OCI-LY7 (cell line): ENCODE data around the gene ABCC1. TPM values are rescaled to one million over a fixed set of nuclear protein-coding genes. Genes with fewer than 3 reads are reported as not detected.
"Not testable (repeated sequence)": the region's sequence is repeated elsewhere in the genome, so short reads cannot be mapped to it uniquely, and the experiment has no call there.

Experiments used
- BruUV-seq: library from RNA; stranded (reverse); fragments of 400-500 nt; replicated peaks from 2 replicates; lab custom pipeline; 2021; lab: Mats Ljungman, UMichigan
- CTCF ChIA-PET: fragments of 300-600 bp; sonication (Branson Sonifier 250); formaldehyde crosslinking; loops from one replicate; lab custom pipeline; 2022; ENCODE audit warnings: antibody characterized with exemption; ENCODE audit not compliant: unreplicated experiment; lab: Charles Lee
- POLR2A ChIA-PET: fragments of 300-600 bp; sonication (Branson Sonifier 250); formaldehyde crosslinking; loops from one replicate; lab custom pipeline; 2022; ENCODE audit warnings: antibody characterized with exemption; lab: Charles Lee
- DNase-seq: peaks from one replicate; pipeline ENCODE4 v3.0.0-alpha.2; 2015; ENCODE audit warnings: low spot score
- H2AFZ ChIP-seq: fragments of 200-600 bp; sonication (generic), shearing (Covaris generic); 2 replicates; pipeline ENCODE4 v1.6.1; 2014; ENCODE audit warnings: mild to moderate bottlenecking, antibody characterized with exemption, low read length, moderate library complexity
- H3K27ac ChIP-seq: fragments of 200-600 bp; sonication (generic); 2 replicates; pipeline ENCODE4 v1.5.1; 2014; ENCODE audit warnings: mixed run types, low read depth, mild to moderate bottlenecking, moderate library complexity, low read length, inconsistent platforms; ENCODE audit not compliant: poor library complexity, severe bottlenecking
- H3K36me3 ChIP-seq: fragments of 200-600 bp; sonication (generic); 2 replicates; pipeline ENCODE4 v1.6.1; 2014; ENCODE audit warnings: mild to moderate bottlenecking, antibody characterized with exemption, low read length, moderate library complexity, mixed read lengths; ENCODE audit not compliant: insufficient read depth
- H3K4me1 ChIP-seq: fragments of 200-600 bp; sonication (generic); 2 replicates; pipeline ENCODE4 v1.5.1; 2014; ENCODE audit warnings: mild to moderate bottlenecking, low read length; ENCODE audit not compliant: insufficient read depth, poor library complexity, severe bottlenecking
- H3K4me2 ChIP-seq: fragments of 200-600 bp; sonication (generic); 2 replicates; pipeline ENCODE4 v1.6.1; 2014; ENCODE audit warnings: mild to moderate bottlenecking, low read length
- H3K4me3 ChIP-seq: fragments of 200-600 bp; sonication (generic); 2 replicates; pipeline ENCODE4 v1.5.1; 2014; ENCODE audit warnings: mild to moderate bottlenecking, low read depth, low read length; ENCODE audit not compliant: poor library complexity, severe bottlenecking
- H3K79me2 ChIP-seq: fragments of 200-600 bp; sonication (generic); 2 replicates; pipeline ENCODE4 v1.6.1; 2016; ENCODE audit warnings: low read depth, mild to moderate bottlenecking, low read length, moderate library complexity, mixed read lengths; ENCODE audit not compliant: insufficient read depth
- H3K9me2 ChIP-seq: fragments of 200-600 bp; sonication (generic); 2 replicates; pipeline ENCODE4 v1.6.1; 2016; ENCODE audit warnings: mild to moderate bottlenecking, low read length, mixed read lengths; ENCODE audit not compliant: insufficient read depth
- H3K9me3 ChIP-seq: fragments of 200-600 bp; sonication (generic); 2 replicates; pipeline ENCODE4 v1.6.1; 2014; ENCODE audit warnings: mild to moderate bottlenecking, mixed run types, low read length, mixed read lengths
- H4K20me1 ChIP-seq: fragments of 200-600 bp; sonication (generic); 2 replicates; pipeline ENCODE4 v1.6.1; 2014; ENCODE audit warnings: mild to moderate bottlenecking, antibody characterized with exemption, low read length, moderate library complexity, mixed read lengths; ENCODE audit not compliant: insufficient read depth
- CTCF ChIP-seq: fragments of 200-600 bp; sonication (generic); conservative IDR thresholded peaks from 2 replicates; pipeline ENCODE4 v1.5.1; 2014; ENCODE audit warnings: mild to moderate bottlenecking, antibody characterized with exemption, low read length, moderate library complexity, mixed read lengths
- EZH2phosphoT487 ChIP-seq: fragments of 200-600 bp; sonication (generic); IDR thresholded peaks from 2 replicates; pipeline ENCODE4 v1.6.1; 2018; ENCODE audit warnings: low read depth, borderline replicate concordance, mild to moderate bottlenecking, mixed run types, antibody characterized with exemption, low read length, moderate library complexity, mixed read lengths
- intact Hi-C: fragments of 100-400 bp; cut with micrococcal nuclease; formaldehyde crosslinking; loops from one replicate; pipeline ENCODE4 v1.10.0; 2022; ENCODE audit not compliant: unreplicated experiment
- total RNA-seq, 2 experiments: library from RNA; depleted of rRNA in 1 of 2; stranded (reverse); fragments of >200 nt in 1 of 2; shearing (Covaris generic) in 1 of 2; gene quantifications; 2 replicates each; pipeline ENCODE4 v1.2.3, GENCODE V29; 2014 to 2022

The ABCC1 gene
- total RNA-seq, 2 experiments from 2014 or later = 39.9 to 71.8 TPM

- Histone ChIP-seq H3K4me1 (peaks cover 100% of the 10 kb centered on the region), H3K79me2 (peaks cover 6% of the 10 kb centered on the region; the same call in 1 of the 2 replicates), H2AFZ (no peak overlapping the region), H3K27ac (peak overlapping the region; percentile 100), H4K20me1 (no peaks in the 10 kb centered on the region), H3K4me2 (peak overlapping the region; percentile 58), H3K9me2 (no peaks in the 10 kb centered on the region), H3K36me3 (peaks cover 71% of the 10 kb centered on the region), H3K4me3 (no peak overlapping the region), H3K9me3 (no peaks in the 10 kb centered on the region; the same call in 1 of the 2 replicates)
- intact Hi-C loops = loop anchor here (10.0 kb wide), 1 partner anchor 457 kb away; the partner anchor contains the start of gene MARF1
- no peak for DNase-seq
- TF ChIP-seq EZH2phosphoT487 (no peak), CTCF (no peak)
- POLR2A ChIA-PET = interaction anchor here (0.6 kb wide), 1 partner anchor 26 kb away, joined by 3 read pairs; no protein-coding TSS in a partner anchor
- BruUV-seq = no TSS peak
- CTCF ChIA-PET = no interaction called here
These were observed 152.2 kb downstream of the ABCC1 start for GRCh38 chr16:16101585-16101984.

- CTCF ChIA-PET = no interaction called here
- Histone ChIP-seq H3K9me2 (no peaks in the 10 kb centered on the region), H4K20me1 (no peaks in the 10 kb centered on the region), H3K79me2 (peaks cover 14% of the 10 kb centered on the region; the same call in 1 of the 2 replicates), H3K9me3 (no peaks in the 10 kb centered on the region; the same call in 1 of the 2 replicates), H3K4me2 (peak overlapping the region; percentile 58), H3K4me1 (peaks cover 100% of the 10 kb centered on the region), H3K4me3 (no peak overlapping the region), H2AFZ (no peak overlapping the region), H3K27ac (peak overlapping the region; percentile 100), H3K36me3 (peaks cover 71% of the 10 kb centered on the region)
- POLR2A ChIA-PET = no interaction called here
- BruUV-seq = TSS peak; percentile 36
- intact Hi-C loops = loop anchor here (10.0 kb wide), 1 partner anchor 458 kb away; the partner anchor contains the start of gene MARF1
- TF ChIP-seq CTCF = no peak
- TF ChIP-seq EZH2phosphoT487 = no peak
- DNase-seq = no peak
These were observed 153.3 kb downstream of the ABCC1 start for GRCh38 chr16:16102738-16103137.

GRCh38 chr16:16104132-16104803 lies 154.9 kb downstream of the ABCC1 start:
- peak overlapping the region; percentile 86 for H3K4me2 ChIP-seq
- H3K27ac ChIP-seq = peak overlapping the region; percentile 100
- POLR2A ChIA-PET = interaction anchor here (1.5 to 2.5 kb wide), 3 partner anchors 8 to 115 kb away, joined by 3 to 10 read pairs (median 5); no protein-coding TSS in a partner anchor
- H2AFZ ChIP-seq, H4K20me1 ChIP-seq, H3K4me3 ChIP-seq, BruUV-seq, H3K9me2 ChIP-seq, H3K9me3 ChIP-seq: not testable (repeated sequence)
- DNase-seq = peak; percentile 59
- H3K4me1 ChIP-seq = peaks cover 97% of the 10 kb centered on the region
- intact Hi-C loops = loop anchor here (2.0 to 10.0 kb wide), 2 partner anchors 249 to 459 kb away; partner anchors contain the start of gene MARF1
- CTCF ChIA-PET = interaction anchor here (0.6 kb wide), 1 partner anchor 245 kb away, joined by 9 read pairs; no protein-coding TSS in a partner anchor
- H3K36me3 ChIP-seq = peaks cover 71% of the 10 kb centered on the region
- peaks cover 18% of the 10 kb centered on the region; the same call in 1 of the 2 replicates for H3K79me2 ChIP-seq

DNA sequence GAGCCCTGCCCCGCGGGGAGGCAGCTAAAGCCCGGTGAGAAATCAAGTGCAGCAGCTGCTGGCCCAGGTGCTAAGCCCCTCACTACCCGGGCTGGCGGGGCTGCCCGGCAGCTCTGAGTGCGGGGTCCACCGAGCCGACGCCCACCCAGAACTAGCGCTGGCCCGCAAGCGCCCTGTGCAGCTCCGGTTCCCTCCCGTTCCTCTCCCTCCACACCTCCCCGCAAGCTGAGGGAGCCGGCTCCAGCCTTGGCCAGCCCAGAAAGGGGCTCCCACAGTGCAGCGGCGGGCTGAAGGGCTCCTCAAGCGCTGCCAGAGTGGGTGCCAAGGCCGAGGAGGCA lies 155.4 kb downstream of the ABCC1 start:
- intact Hi-C loops = loop anchor here (1.0 to 10.0 kb wide), 3 partner anchors 8 to 460 kb away; partner anchors contain the start of gene MARF1
- CTCF ChIA-PET, BruUV-seq, DNase-seq, H3K9me3 ChIP-seq, H2AFZ ChIP-seq, H4K20me1 ChIP-seq, H3K9me2 ChIP-seq: not testable (repeated sequence)
- peak overlapping the region; percentile 100 for H3K27ac ChIP-seq
- peaks cover 18% of the 10 kb centered on the region; the same call in 1 of the 2 replicates for H3K79me2 ChIP-seq
- peaks cover 71% of the 10 kb centered on the region for H3K36me3 ChIP-seq
- POLR2A ChIA-PET = interaction anchor here (0.6 to 2.5 kb wide), 6 partner anchors 9 to 313 kb away, joined by 3 to 10 read pairs (median 5); no protein-coding TSS in a partner anchor
- H3K4me2 ChIP-seq = peak overlapping the region; percentile 86
- peaks cover 92% of the 10 kb centered on the region for H3K4me1 ChIP-seq
- peak overlapping the region; percentile 53 for H3K4me3 ChIP-seq
